Measurements from ENCODE around the gene IQSEC1. TPM values are rescaled to one million over a fixed set of nuclear protein-coding genes. Genes with fewer than 3 reads are reported as not detected.
A peak's percentile ranks its signal among the peaks of the same experiment; 100 is the strongest.

The IQSEC1 gene
- total and polyA plus RNA-seq, 9 of the 15 experiments (the other 6 are each of a cell fraction or from before 2014, with no cell fraction given) = 0.56 to 39.0 (median 6.8) TPM

- no TSS peak for BruUV-seq (replicated peaks)
- Histone ChIP-seq H3K4me3 (no peak overlapping the region), H3K9ac (ENCODE audit: insufficient read depth in 1 of 2, low read depth in 2 of 2, low read length in 2 of 2) (peak overlapping the region in 1 of 2 experiments; percentile 46; a peak in 1 of 4 replicates), H4K20me1 (replicated peaks; ENCODE audit: control insufficient read depth, insufficient read depth, low read length) (peaks cover 4% of the 10 kb centered on the region; the same call in 1 of the 2 replicates), H3K79me2 (ENCODE audit: control insufficient read depth, insufficient read depth, low read length) (no peaks in the 10 kb centered on the region), H3K9me3 (replicated peaks; ENCODE audit: control insufficient read depth, insufficient read depth, low read depth, low read length) (no peaks in the 10 kb centered on the region), H3K9me1 (ENCODE audit: control insufficient read depth, insufficient read depth, low read length) (no peaks in the 10 kb centered on the region), H3K27me3 (ENCODE audit: control insufficient read depth in 2 of 2, insufficient read depth in 2 of 2, low read length in 2 of 2) (no peaks in the 10 kb centered on the region), H3K4me2 (ENCODE audit: insufficient read depth, low read length) (no peak overlapping the region), H2AFZ (ENCODE audit: low read depth, low read length) (peak overlapping the region; percentile 88), H3K27ac (ENCODE audit: extremely low read depth, low read depth, low read length) (no peak overlapping the region), H3K4me1 (replicated peaks in 1 of 2; ENCODE audit: control insufficient read depth in 2 of 2, insufficient read depth in 2 of 2, low read length in 2 of 2) (peaks cover 17 to 29% of the 10 kb centered on the region in 2 experiments; a peak in 4 of 5 replicates), H3K36me3 (ENCODE audit: control insufficient read depth, insufficient read depth, low read length) (no peaks in the 10 kb centered on the region)
- DNase-seq (ENCODE audit: extremely low read depth in 1 of 4, low spot score in 3 of 4) = peak in 1 of 4 experiments; percentile 56
- ChIA-PET CTCF (ENCODE audit: low intra/inter-chr PET ratio) (interaction anchor here (0.6 to 2.8 kb wide), 6 partner anchors 22 to 907 kb away, joined by 3 to 42 read pairs (median 5); no protein-coding TSS in a partner anchor), POLR2A (interaction anchor here (0.5 to 1.0 kb wide), 4 partner anchors 18 to 59 kb away, joined by 3 to 5 read pairs (median 4); no protein-coding TSS in a partner anchor)
- FAIRE-seq = peak; percentile 69
- ATAC-seq = peak; percentile 70
- WGBS (ENCODE audit: insufficient coverage, low coverage, missing lambda C conversion rate) = 53% methylated on average over 10 of the region's 10 CpGs
- intact Hi-C loops (cut with micrococcal nuclease) = loop anchor here (1.0 to 5.0 kb wide), 6 partner anchors 22 to 751 kb away; partner anchors contain the start of gene TSEN2
- in situ Hi-C loops (cut with MboI) = loop anchor here (25.0 kb wide), 1 partner anchor 753 kb away; no protein-coding TSS in a partner anchor
- no peak for TF ChIP-seq ZBTB5 (IDR thresholded peaks at IDR 0.05)
- no peak for TF ChIP-seq STAT6 (CRISPR knock-in tag; IDR thresholded peaks at IDR 0.05)
- no peak for TF ChIP-seq CREB5 (CRISPR knock-in tag; IDR thresholded peaks at IDR 0.05)
- peak; percentile 84 for TF ChIP-seq REST (IDR thresholded peaks at IDR 0.05; ENCODE audit: borderline replicate concordance)
- no peak for TF ChIP-seq REST (CRISPR knock-in tag; IDR thresholded peaks at IDR 0.05; ENCODE audit: low read depth)
Measured at GRCh38 chr3:12890610-12891390, 182.4 kb downstream of the IQSEC1 start.
